Measurements from ENCODE around the gene IGSF1. TPM values are rescaled to one million over a fixed set of nuclear protein-coding genes. Genes with fewer than 3 reads are reported as not detected.

IGSF1 gene
- total and polyA plus RNA-seq, 9 of the 15 experiments (the other 6 are each of a cell fraction or from before 2014, with no cell fraction given), result 0.33 to 1.5 (median 1.0) TPM

DNA sequence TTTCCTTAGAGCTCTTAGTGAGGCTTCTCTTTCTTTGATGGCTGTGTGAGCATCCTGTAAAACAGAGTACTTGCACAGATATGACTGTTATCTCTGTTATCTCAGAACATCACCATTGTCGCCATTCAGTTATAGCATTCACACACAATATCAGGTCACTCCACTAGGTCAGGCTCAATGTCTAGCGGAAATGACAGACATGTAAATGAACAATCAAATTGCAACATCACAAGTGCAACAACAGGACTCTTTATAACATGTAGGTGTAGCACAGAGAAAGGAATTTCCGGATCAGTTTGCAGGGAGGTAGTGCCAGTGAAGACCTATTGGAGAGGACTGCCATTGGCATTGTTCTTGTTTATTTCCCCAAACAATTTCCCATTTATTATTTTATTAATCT, 43.2 kb upstream of the IGSF1 start:
- no peaks in the 10 kb centered on the region; a peak in 1 of 5 replicates for H3K4me1 ChIP-seq (replicated peaks in 1 of 2; ENCODE audit: control insufficient read depth in 2 of 2, insufficient read depth in 2 of 2, low read length in 2 of 2)
- no peaks in the 10 kb centered on the region; the same call in 1 of the 2 replicates for H4K20me1 ChIP-seq (replicated peaks; ENCODE audit: control insufficient read depth, insufficient read depth, low read length)
- no peaks in the 10 kb centered on the region for H3K36me3 ChIP-seq (ENCODE audit: control insufficient read depth, insufficient read depth, low read length)
- no peak for ATAC-seq
- H2AFZ ChIP-seq (ENCODE audit: low read depth, low read length), result no peak overlapping the region
- in situ Hi-C loops (cut with MboI) (no loop called here), intact Hi-C loops (cut with micrococcal nuclease) (loop anchor here (5.0 kb wide), 1 partner anchor 70 kb away; no protein-coding TSS in a partner anchor)
- H3K27me3 ChIP-seq (ENCODE audit: control insufficient read depth in 2 of 2, insufficient read depth in 2 of 2, low read length in 2 of 2), result no peaks in the 10 kb centered on the region
- H3K4me3 ChIP-seq, result no peak overlapping the region
- H3K4me2 ChIP-seq (ENCODE audit: insufficient read depth, low read length), result no peak overlapping the region
- H3K9me3 ChIP-seq (replicated peaks; ENCODE audit: control insufficient read depth, insufficient read depth, low read depth, low read length), result no peaks in the 10 kb centered on the region
- BruUV-seq (replicated peaks), result no TSS peak
- H3K9ac ChIP-seq (ENCODE audit: insufficient read depth in 1 of 2, low read depth in 2 of 2, low read length in 2 of 2), result no peak overlapping the region
- CTCF ChIA-PET (ENCODE audit: low intra/inter-chr PET ratio), result no interaction called here
- POLR2A ChIA-PET, result no interaction called here
- DNase-seq (ENCODE audit: extremely low read depth in 1 of 4, low spot score in 3 of 4), result peak in 1 of 4 experiments; percentile 3
- H3K79me2 ChIP-seq (ENCODE audit: control insufficient read depth, insufficient read depth, low read length), result no peaks in the 10 kb centered on the region
- no peaks in the 10 kb centered on the region for H3K9me1 ChIP-seq (ENCODE audit: control insufficient read depth, insufficient read depth, low read length)
- no peak for FAIRE-seq
- WGBS (ENCODE audit: insufficient coverage, low coverage, missing lambda C conversion rate), result 0% methylated on average over 2 of the region's 3 CpGs
- H3K27ac ChIP-seq (ENCODE audit: extremely low read depth, low read depth, low read length), result no peak overlapping the region
- TF ChIP-seq CEBPB (tag; IDR thresholded peaks at IDR 0.05) (peak; percentile 74), CBFA2T2 (conservative IDR thresholded peaks at IDR 0.05) (0 out of 2 replicates have a peak, but pooled peaks have one; percentile 3)
- TF ChIP-seq, protein P1, sequence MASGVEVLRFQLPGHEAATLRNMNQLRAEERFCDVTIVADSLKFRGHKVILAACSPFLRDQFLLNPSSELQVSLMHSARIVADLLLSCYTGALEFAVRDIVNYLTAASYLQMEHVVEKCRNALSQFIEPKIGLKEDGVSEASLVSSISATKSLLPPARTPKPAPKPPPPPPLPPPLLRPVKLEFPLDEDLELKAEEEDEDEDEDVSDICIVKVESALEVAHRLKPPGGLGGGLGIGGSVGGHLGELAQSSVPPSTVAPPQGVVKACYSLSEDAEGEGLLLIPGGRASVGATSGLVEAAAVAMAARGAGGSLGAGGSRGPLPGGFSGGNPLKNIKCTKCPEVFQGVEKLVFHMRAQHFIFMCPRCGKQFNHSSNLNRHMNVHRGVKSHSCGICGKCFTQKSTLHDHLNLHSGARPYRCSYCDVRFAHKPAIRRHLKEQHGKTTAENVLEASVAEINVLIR (CRISPR knock-in tag; IDR thresholded peaks at IDR 0.05), result no peak

DNA sequence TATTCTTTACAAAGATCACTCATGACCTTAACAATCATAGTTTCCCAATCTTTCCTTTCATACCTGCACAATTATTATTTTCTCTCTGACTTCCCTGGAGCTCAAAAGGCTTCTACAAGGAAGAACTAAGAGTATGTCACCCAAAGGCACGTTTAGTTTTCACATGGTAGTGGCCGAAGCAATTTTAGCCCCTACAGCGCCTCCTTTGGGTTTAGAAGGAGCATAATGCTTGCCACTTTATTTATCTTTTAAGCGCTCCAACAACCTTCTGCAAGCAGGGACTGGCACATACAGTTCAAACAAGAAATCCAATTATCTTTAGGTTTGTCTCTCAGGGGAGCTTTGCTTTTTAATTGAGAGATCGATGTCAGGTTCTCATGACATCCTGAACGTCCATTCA, 42.0 kb upstream of the IGSF1 start:
- no TSS peak for BruUV-seq (replicated peaks)
- TF ChIP-seq ZNF23 (CRISPR knock-in tag; IDR thresholded peaks at IDR 0.05) (no peak), FOXJ3 (CRISPR knock-in tag; IDR thresholded peaks at IDR 0.05) (no peak), ZNF143 (CRISPR knock-in tag; IDR thresholded peaks at IDR 0.05) (no peak), BACH1 (tag; IDR thresholded peaks at IDR 0.05) (0 out of 2 replicates have a peak, but pooled peaks have one; percentile 35), TEAD4 (IDR thresholded peaks at IDR 0.05; ENCODE audit: low read length) (no peak), TEAD4 (CRISPR knock-in tag; IDR thresholded peaks at IDR 0.05; ENCODE audit: borderline replicate concordance) (no peak), ZFX (CRISPR knock-in tag; IDR thresholded peaks at IDR 0.05) (no peak), EGR1 (conservative IDR thresholded peaks at IDR 0.05) (no peak)
- TF ChIP-seq, protein P2, sequence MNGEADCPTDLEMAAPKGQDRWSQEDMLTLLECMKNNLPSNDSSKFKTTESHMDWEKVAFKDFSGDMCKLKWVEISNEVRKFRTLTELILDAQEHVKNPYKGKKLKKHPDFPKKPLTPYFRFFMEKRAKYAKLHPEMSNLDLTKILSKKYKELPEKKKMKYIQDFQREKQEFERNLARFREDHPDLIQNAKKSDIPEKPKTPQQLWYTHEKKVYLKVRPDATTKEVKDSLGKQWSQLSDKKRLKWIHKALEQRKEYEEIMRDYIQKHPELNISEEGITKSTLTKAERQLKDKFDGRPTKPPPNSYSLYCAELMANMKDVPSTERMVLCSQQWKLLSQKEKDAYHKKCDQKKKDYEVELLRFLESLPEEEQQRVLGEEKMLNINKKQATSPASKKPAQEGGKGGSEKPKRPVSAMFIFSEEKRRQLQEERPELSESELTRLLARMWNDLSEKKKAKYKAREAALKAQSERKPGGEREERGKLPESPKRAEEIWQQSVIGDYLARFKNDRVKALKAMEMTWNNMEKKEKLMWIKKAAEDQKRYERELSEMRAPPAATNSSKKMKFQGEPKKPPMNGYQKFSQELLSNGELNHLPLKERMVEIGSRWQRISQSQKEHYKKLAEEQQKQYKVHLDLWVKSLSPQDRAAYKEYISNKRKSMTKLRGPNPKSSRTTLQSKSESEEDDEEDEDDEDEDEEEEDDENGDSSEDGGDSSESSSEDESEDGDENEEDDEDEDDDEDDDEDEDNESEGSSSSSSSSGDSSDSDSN (IDR thresholded peaks at IDR 0.05; ENCODE audit: borderline replicate concordance in 1 of 2, low read depth in 2 of 2, low read length in 2 of 2), result no peak

More for the DNA sequence above, 42.0 kb upstream of the IGSF1 start:
- no peak overlapping the region for H3K4me3 ChIP-seq
- POLR2A ChIA-PET, result interaction anchor here (1.2 kb wide), 1 partner anchor 49 kb away, joined by 4 read pairs; no protein-coding TSS in a partner anchor
- CTCF ChIA-PET (ENCODE audit: low intra/inter-chr PET ratio), result no interaction called here
- in situ Hi-C loops (cut with MboI), result no loop called here
- no peak overlapping the region for H2AFZ ChIP-seq (ENCODE audit: low read depth, low read length)
- no peaks in the 10 kb centered on the region; a peak in 1 of 5 replicates for H3K4me1 ChIP-seq (replicated peaks in 1 of 2; ENCODE audit: control insufficient read depth in 2 of 2, insufficient read depth in 2 of 2, low read length in 2 of 2)
- H3K27ac ChIP-seq (ENCODE audit: extremely low read depth, low read depth, low read length), result no peak overlapping the region
- no peaks in the 10 kb centered on the region; the same call in 1 of the 2 replicates for H4K20me1 ChIP-seq (replicated peaks; ENCODE audit: control insufficient read depth, insufficient read depth, low read length)
- DNase-seq (ENCODE audit: extremely low read depth in 1 of 4, low spot score in 3 of 4) (peak in 2 of 4 experiments; percentile 6 to 45), FAIRE-seq (no peak), ATAC-seq (peak; percentile 72)
- H3K79me2 ChIP-seq (ENCODE audit: control insufficient read depth, insufficient read depth, low read length), result no peaks in the 10 kb centered on the region
- H3K9me1 ChIP-seq (ENCODE audit: control insufficient read depth, insufficient read depth, low read length), result no peaks in the 10 kb centered on the region
- H3K36me3 ChIP-seq (ENCODE audit: control insufficient read depth, insufficient read depth, low read length), result no peaks in the 10 kb centered on the region
- no peaks in the 10 kb centered on the region for H3K27me3 ChIP-seq (ENCODE audit: control insufficient read depth in 2 of 2, insufficient read depth in 2 of 2, low read length in 2 of 2)
- no peaks in the 10 kb centered on the region for H3K9me3 ChIP-seq (replicated peaks; ENCODE audit: control insufficient read depth, insufficient read depth, low read depth, low read length)
- H3K9ac ChIP-seq (ENCODE audit: insufficient read depth in 1 of 2, low read depth in 2 of 2, low read length in 2 of 2), result no peak overlapping the region
- intact Hi-C loops (cut with micrococcal nuclease), result loop anchor here (5.0 kb wide), 1 partner anchor 69 kb away; no protein-coding TSS in a partner anchor
- no peak overlapping the region for H3K4me2 ChIP-seq (ENCODE audit: insufficient read depth, low read length)
- 10% methylated on average over 6 of the region's 6 CpGs for WGBS (ENCODE audit: insufficient coverage, low coverage, missing lambda C conversion rate)

Measured in K562 (cell line).